Measurements from ENCODE around the gene RASSF3.

DNA sequence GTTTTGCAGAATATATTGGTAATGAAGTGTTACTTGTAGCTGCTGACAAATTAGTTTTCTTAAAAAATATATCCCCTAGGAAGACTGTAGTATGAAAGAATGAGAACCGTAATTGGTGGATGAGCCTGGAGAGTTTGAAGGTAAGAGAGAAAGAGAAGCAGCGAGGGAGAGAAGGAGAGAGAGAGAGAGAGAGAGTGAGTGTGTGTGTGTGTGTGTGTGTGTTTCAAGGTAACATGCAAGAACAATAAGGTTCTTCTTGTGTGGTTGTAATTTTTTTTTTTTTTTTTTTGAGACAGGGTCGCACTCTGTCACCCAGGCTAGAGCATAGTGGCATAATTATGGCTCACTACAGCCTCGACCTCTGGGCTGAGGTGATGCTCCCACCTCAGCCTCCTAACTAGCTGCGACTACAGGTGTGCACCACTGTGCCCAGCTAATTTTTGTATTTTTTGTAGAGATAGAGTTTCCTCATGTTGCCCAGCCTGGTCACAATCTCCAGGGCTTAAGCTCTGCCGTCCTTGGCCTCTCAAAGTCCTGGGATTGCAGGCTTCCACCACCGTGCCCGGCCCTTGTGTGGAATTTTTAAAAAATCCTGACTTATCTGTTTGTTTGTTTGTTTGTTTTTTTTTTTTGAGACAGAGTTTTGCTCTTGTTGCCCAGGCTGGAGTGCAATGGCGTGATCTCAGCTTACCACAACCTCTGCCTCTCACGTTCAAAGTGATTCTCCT is 73.7 kb downstream of the RASSF3 start:
- no peak for TF ChIP-seq POLR2A (IDR thresholded peaks at IDR 0.05)
- TF ChIP-seq, protein P1, sequence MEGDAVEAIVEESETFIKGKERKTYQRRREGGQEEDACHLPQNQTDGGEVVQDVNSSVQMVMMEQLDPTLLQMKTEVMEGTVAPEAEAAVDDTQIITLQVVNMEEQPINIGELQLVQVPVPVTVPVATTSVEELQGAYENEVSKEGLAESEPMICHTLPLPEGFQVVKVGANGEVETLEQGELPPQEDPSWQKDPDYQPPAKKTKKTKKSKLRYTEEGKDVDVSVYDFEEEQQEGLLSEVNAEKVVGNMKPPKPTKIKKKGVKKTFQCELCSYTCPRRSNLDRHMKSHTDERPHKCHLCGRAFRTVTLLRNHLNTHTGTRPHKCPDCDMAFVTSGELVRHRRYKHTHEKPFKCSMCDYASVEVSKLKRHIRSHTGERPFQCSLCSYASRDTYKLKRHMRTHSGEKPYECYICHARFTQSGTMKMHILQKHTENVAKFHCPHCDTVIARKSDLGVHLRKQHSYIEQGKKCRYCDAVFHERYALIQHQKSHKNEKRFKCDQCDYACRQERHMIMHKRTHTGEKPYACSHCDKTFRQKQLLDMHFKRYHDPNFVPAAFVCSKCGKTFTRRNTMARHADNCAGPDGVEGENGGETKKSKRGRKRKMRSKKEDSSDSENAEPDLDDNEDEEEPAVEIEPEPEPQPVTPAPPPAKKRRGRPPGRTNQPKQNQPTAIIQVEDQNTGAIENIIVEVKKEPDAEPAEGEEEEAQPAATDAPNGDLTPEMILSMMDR (IDR thresholded peaks at IDR 0.05) = no peak
